OCI-LY3 (cell line): Measurements from ENCODE around the gene ENTR1.

Experiments used
- H2AFZ ChIP-seq: fragments of 200-600, 300-600 bp; shearing (Covaris generic); 2 replicates; pipeline ENCODE4 v1.6.0; 2014; ENCODE audit warnings: antibody characterized with exemption, low read depth, low read length
- H3K27ac ChIP-seq: fragments of 200-600, 300-600 bp; sonication (generic); 2 replicates; pipeline ENCODE4 v1.5.1; 2014; ENCODE audit warnings: mild to moderate bottlenecking, low read length, moderate library complexity, mixed read lengths
- H3K27me3 ChIP-seq: fragments of 200-600, 300-600 bp; sonication (generic); 2 replicates; pipeline ENCODE4 v1.6.1; 2014; ENCODE audit warnings: low read depth, low read length, mixed read lengths
- H3K36me3 ChIP-seq: fragments of 200-600, 300-600 bp; sonication (generic); replicated peaks from 2 replicates; pipeline ENCODE3; 2014; ENCODE audit warnings: low read depth, low read length, mixed read lengths
- H3K4me1 ChIP-seq: fragments of 300-600, 200-600 bp; sonication (generic); 2 replicates; pipeline ENCODE4 v1.6.1; 2014; ENCODE audit warnings: low read length, mixed read lengths
- H3K4me2 ChIP-seq: fragments of 200-600, 300-600 bp; sonication (generic); 2 replicates; pipeline ENCODE4 v1.6.1; 2014; ENCODE audit warnings: low read length, mixed read lengths
- H3K4me3 ChIP-seq: fragments of 300-600, 200-600 bp; sonication (generic); 2 replicates; pipeline ENCODE4 v1.5.1; 2014; ENCODE audit warnings: antibody characterized with exemption, mild to moderate bottlenecking, low read length, moderate library complexity
- H3K79me2 ChIP-seq: fragments of 300-600, 200-600 bp; shearing (Covaris generic); 2 replicates; pipeline ENCODE4 v1.6.1; 2014; ENCODE audit warnings: mild to moderate bottlenecking, low read length, mixed read lengths
- H3K9ac ChIP-seq: fragments of 300-600, 200-600 bp; shearing (Covaris generic); 2 replicates; pipeline ENCODE4 v1.6.0; 2014; ENCODE audit warnings: mild to moderate bottlenecking, low read length, moderate library complexity
- H3K9me3 ChIP-seq: fragments of 200-600, 300-600 bp; shearing (Covaris generic); 2 replicates; pipeline ENCODE4 v1.6.1; 2014; ENCODE audit warnings: low read length, mixed read lengths; ENCODE audit not compliant: insufficient read depth
- H4K20me1 ChIP-seq: fragments of 200-600, 300-600 bp; sonication (generic); 2 replicates; pipeline ENCODE4 v1.6.1; 2016; ENCODE audit warnings: low read length, mixed read lengths; ENCODE audit not compliant: insufficient read depth
- CTCF ChIP-seq: fragments of 200-600, 300-600 bp; sonication (generic); IDR thresholded peaks from 2 replicates; pipeline ENCODE4 v1.5.1; 2014; ENCODE audit warnings: antibody characterized with exemption, low read length, low read depth
- EZH2phosphoT487 ChIP-seq: fragments of 200-600 bp; shearing (Covaris generic); IDR thresholded peaks from 2 replicates; pipeline ENCODE4 v1.6.1; 2018; ENCODE audit warnings: antibody characterized with exemption, mixed run types, low read depth

Gene ENTR1

GRCh38 chr9:136372006-136372405 is 38.4 kb downstream of the ENTR1 start:
- H3K4me1 ChIP-seq, result no peaks in the 10 kb centered on the region

GRCh38 chr9:136371533-136371880 is 38.9 kb downstream of the ENTR1 start:
- H3K9me3 ChIP-seq, result no peaks in the 10 kb centered on the region
- H4K20me1 ChIP-seq, result 0 out of 2 replicates have a peak, but pooled peaks cover 4% of the 10 kb centered on the region
- no peaks in the 10 kb centered on the region for H3K27me3 ChIP-seq
- H3K4me1 ChIP-seq, result no peaks in the 10 kb centered on the region
- H2AFZ ChIP-seq, result no peak overlapping the region
- no peak overlapping the region for H3K9ac ChIP-seq
- TF ChIP-seq EZH2phosphoT487, result no peak
- no peak for TF ChIP-seq CTCF
- no peaks in the 10 kb centered on the region for H3K36me3 ChIP-seq
- H3K4me2 ChIP-seq, result no peak overlapping the region
- H3K79me2 ChIP-seq, result no peaks in the 10 kb centered on the region
- H3K4me3 ChIP-seq, result no peak overlapping the region
- H3K27ac ChIP-seq, result no peak overlapping the region

More at GRCh38 chr9:136372006-136372405, 38.4 kb downstream of the ENTR1 start:
- Histone ChIP-seq H3K27ac (no peak overlapping the region), H3K9ac (no peak overlapping the region), H3K9me3 (no peaks in the 10 kb centered on the region), H3K4me2 (no peak overlapping the region), H3K27me3 (no peaks in the 10 kb centered on the region), H2AFZ (no peak overlapping the region), H3K4me3 (no peak overlapping the region), H3K79me2 (no peaks in the 10 kb centered on the region), H3K36me3 (no peaks in the 10 kb centered on the region), H4K20me1 (0 out of 2 replicates have a peak, but pooled peaks cover 4% of the 10 kb centered on the region)
- no peak for TF ChIP-seq CTCF
- TF ChIP-seq EZH2phosphoT487, result no peak

GRCh38 chr9:136370687-136371532 is 39.5 kb downstream of the ENTR1 start:
- Histone ChIP-seq H3K4me3 (no peak overlapping the region), H3K4me1 (peaks cover 3% of the 10 kb centered on the region), H3K27me3 (no peaks in the 10 kb centered on the region), H3K79me2 (no peaks in the 10 kb centered on the region), H3K36me3 (no peaks in the 10 kb centered on the region), H3K9ac (no peak overlapping the region), H3K9me3 (no peaks in the 10 kb centered on the region), H3K4me2 (no peak overlapping the region), H4K20me1 (0 out of 2 replicates have a peak, but pooled peaks cover 4% of the 10 kb centered on the region), H3K27ac (no peak overlapping the region), H2AFZ (no peak overlapping the region)
- TF ChIP-seq EZH2phosphoT487 (no peak), CTCF (no peak)

- TF ChIP-seq EZH2phosphoT487, result no peak
- TF ChIP-seq CTCF, result no peak
- H3K9me3 ChIP-seq, result no peaks in the 10 kb centered on the region
- H3K27ac ChIP-seq, result no peak overlapping the region
- H3K4me3 ChIP-seq, result no peak overlapping the region
- no peak overlapping the region for H2AFZ ChIP-seq
- 0 out of 2 replicates have a peak, but pooled peaks cover 4% of the 10 kb centered on the region for H4K20me1 ChIP-seq
- H3K27me3 ChIP-seq, result no peaks in the 10 kb centered on the region
- H3K36me3 ChIP-seq, result no peaks in the 10 kb centered on the region
- no peak overlapping the region for H3K4me2 ChIP-seq
- peaks cover 10% of the 10 kb centered on the region for H3K4me1 ChIP-seq
- H3K9ac ChIP-seq, result no peak overlapping the region
- H3K79me2 ChIP-seq, result no peaks in the 10 kb centered on the region
These were observed 40.4 kb downstream of the ENTR1 start for GRCh38 chr9:136370037-136370436.
